ENCODE measurements around the gene ENTPD8. TPM values are rescaled to one million over a fixed set of nuclear protein-coding genes. Genes with fewer than 3 reads are reported as not detected.
"Not testable (repeated sequence)": the region's sequence is repeated elsewhere in the genome, so short reads cannot be mapped to it uniquely, and the experiment has no call there.

Gene ENTPD8
- total RNA-seq, 2 experiments from 2014 or later: not detected

DNA sequence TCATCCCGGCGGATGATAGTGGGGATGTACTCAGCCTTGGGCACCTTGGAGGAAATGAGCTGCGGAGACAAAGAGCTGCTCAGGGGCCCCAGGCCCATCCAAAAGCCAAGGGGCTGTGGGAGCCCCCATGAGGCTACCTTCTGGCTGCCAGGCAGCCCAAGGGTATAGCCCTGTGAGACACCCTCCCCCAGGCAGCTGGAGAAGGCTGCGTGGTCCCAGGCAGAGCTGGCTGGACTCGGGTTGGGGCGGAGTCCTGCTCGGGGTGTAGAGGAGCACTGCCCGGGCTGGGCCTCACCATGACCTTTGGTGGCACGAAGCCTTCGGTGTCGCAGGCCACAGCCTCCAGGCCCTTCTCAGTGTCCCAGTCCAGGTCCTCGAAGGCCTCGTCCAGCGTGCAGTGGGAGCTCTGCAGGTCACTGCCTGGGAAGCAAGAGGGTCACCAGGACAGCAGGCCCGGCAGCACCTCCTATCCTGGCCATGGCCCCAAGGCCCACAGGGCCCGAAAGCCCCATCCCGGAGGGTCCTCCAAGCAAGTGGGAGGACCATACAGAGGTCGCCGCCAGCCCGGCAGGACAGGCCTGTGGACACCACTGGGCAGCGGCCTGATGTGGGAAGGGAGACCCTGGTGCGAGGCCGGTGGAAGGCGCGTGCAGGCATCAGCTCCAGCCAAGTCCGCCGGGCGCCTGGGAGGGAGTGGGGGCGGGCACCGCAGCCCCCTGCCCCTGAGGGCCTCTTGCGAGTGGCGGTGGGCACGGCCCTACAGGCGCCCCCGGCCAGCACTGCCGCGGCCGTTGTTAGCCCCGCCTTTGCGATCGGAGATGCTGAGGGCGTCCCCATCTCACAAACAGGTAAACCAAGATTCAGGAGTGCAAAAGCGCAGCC lies 11.8 kb upstream of the ENTPD8 start:
- H3K36me3 Mint-ChIP-seq (ENCODE audit: low read depth): peaks cover 6% of the 10 kb centered on the region
- DNase-seq: no peak
- H3K27ac Mint-ChIP-seq: no peak overlapping the region
- H3K9me3 Mint-ChIP-seq: no peaks in the 10 kb centered on the region
- CTCF ChIA-PET: interaction anchor here (1.0 kb wide), 1 partner anchor 9 kb away, joined by 3 read pairs; no protein-coding TSS in a partner anchor
- POLR2A ChIA-PET: no interaction called here
- no peak overlapping the region for H3K4me3 Mint-ChIP-seq
- H3K27me3 Mint-ChIP-seq: no peaks in the 10 kb centered on the region
- peaks cover 27% of the 10 kb centered on the region for H3K4me1 Mint-ChIP-seq

DNA sequence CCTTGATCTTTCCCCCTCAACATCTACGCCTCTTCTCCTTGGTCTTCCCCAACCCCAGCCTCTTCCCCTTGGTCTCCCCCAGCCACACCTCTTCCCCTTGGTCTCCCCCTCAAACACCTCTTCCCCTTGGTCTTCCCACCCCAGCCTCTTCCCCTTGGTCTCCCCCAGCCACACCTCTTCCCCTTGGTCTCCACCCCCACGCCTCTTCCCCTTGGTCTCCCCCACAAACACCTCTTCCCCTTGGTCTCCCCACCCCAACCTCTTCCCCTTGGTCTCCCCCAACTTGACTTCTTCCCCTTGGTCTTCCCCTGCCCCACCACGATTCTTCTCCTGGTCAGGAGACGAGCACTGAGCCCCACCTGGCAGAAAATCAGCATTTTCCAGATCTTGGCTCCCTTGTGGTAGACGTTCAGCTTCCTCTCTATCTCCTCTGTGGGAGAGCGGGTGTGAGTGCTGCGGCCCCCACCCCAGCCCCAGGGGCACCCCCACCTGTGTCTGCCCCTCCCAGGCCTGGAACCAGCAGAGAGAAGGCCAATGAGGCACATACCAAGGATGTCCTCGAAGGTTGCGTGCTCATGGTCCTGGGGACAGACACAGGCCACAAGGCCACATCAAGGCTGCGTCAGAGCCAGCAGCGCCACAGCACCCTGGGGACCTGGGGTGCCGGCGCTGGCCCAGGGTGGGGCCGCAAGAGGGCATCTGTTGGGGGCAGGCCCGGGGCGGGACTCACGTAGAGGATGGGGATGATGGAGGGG lies 11.0 kb upstream of the ENTPD8 start:
- peaks cover 6% of the 10 kb centered on the region for H3K36me3 Mint-ChIP-seq (ENCODE audit: low read depth)
- H3K27me3 Mint-ChIP-seq: no peaks in the 10 kb centered on the region
- H3K4me1 Mint-ChIP-seq: peaks cover 25% of the 10 kb centered on the region
- POLR2A ChIA-PET: no interaction called here
- no peak for DNase-seq
- CTCF ChIA-PET: interaction anchor here (1.0 kb wide), 1 partner anchor 8 kb away, joined by 3 read pairs; no protein-coding TSS in a partner anchor
- no peak overlapping the region for H3K4me3 Mint-ChIP-seq
- no peaks in the 10 kb centered on the region for H3K9me3 Mint-ChIP-seq
- H3K27ac Mint-ChIP-seq: no peak overlapping the region

DNA sequence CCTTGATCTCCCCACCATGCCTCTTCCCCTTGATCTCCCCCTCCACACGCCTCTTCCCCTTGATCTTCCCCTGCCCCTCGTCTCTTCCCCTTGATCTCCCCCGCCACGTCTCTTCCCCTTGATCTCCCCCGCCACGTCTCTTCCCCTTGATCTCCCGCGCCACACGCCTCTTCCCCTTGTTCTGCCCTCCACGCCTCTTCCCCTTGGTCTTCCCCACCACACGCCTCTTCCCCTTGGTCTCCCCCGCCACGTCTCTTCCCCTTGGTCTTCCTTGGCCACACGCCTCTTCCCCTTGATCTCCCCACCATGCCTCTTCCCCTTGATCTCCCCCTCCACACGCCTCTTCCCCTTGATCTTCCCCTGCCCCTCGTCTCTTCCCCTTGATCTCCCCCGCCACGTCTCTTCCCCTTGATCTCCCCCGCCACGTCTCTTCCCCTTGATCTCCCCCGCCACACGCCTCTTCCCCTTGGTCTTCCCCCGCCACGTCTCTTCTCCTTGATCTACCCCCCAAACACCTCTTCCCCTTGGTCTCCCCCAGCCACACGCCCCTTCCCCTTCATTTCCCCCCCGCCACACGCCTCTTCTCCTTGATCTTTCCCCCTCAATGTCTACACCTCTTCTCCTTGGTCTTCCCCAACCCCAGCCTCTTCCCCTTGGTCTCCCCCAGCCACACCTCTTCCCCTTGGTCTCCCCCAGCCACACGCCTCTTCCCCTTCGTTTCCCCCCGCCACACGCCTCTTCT lies 10.3 kb upstream of the ENTPD8 start:
- H3K9me3 Mint-ChIP-seq; CTCF ChIA-PET; H3K4me3 Mint-ChIP-seq; POLR2A ChIA-PET; H3K27ac Mint-ChIP-seq; H3K36me3 Mint-ChIP-seq (ENCODE audit: low read depth); H3K27me3 Mint-ChIP-seq; DNase-seq: not testable (repeated sequence)
- H3K4me1 Mint-ChIP-seq: peaks cover 21% of the 10 kb centered on the region

DNA sequence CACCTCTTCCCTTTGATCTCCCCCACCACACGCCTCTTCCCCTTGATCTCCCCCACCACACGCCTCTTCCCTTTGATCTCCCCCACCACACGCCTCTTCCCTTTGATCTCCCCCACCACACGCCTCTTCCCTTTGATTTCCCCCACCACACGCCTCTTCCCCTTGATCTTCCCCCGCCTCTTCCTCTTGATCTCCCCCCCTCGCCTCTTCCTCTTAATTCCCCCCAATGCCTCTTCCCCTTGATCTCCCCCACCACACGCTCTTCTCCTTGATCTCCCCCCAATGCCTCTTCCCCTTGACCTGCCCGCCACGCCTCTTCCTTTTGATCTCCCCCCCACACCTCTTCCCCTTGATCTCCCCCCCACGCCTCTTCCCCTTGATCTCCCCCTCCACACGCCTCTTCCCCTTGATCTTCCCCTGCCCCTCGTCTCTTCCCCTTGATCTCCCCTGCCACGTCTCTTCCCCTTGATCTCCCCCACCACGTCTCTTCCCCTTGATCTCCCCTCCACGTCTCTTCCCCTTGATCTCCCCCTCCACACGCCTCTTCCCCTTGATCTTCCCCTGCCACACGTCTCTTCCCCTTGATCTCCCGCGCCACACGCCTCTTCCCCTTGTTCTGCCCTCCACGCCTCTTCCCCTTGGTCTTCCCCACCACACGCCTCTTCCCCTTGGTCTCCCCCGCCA lies 9.5 kb upstream of the ENTPD8 start:
- DNase-seq; H3K9me3 Mint-ChIP-seq; CTCF ChIA-PET; H3K4me3 Mint-ChIP-seq; POLR2A ChIA-PET; H3K36me3 Mint-ChIP-seq (ENCODE audit: low read depth); H3K27ac Mint-ChIP-seq; H3K27me3 Mint-ChIP-seq: not testable (repeated sequence)
- peaks cover 19% of the 10 kb centered on the region for H3K4me1 Mint-ChIP-seq

DNA sequence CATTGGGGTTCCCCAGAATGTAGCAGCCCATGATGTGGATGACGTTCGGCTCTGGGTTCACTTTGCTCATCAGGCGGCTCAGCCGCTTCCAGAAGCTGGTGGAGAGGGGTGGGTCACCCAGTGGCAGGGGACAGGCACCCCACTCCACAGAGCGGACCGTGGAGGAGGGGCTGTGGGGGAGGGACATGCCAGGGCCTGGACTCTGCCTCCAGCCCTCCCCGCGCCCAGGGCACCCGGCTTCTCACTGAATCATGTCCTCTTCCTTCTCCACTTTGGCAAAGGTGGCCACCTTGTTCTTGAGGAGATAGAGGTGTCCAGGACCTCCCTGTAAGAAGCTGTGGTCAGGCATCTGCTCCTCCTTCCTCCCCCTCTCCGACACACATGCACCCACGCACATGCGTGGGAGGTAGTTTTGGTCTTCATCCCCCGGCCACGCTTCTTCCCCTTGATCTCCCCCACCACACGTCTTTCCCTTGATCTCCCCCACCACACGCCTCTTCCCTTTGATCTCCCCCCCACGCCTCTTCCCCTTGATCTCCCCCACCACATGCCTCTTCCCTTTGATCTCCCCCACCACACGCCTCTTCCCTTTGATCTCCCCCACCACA lies 8.9 kb upstream of the ENTPD8 start:
- Mint-ChIP-seq H3K27me3 (peaks cover 1% of the 10 kb centered on the region), H3K27ac (no peak overlapping the region), H3K36me3 (ENCODE audit: low read depth) (peaks cover 3% of the 10 kb centered on the region), H3K4me3 (no peak overlapping the region), H3K9me3 (no peaks in the 10 kb centered on the region), H3K4me1 (peaks cover 24% of the 10 kb centered on the region)
- no peak for DNase-seq
- ChIA-PET POLR2A (no interaction called here), CTCF (no interaction called here)

DNA sequence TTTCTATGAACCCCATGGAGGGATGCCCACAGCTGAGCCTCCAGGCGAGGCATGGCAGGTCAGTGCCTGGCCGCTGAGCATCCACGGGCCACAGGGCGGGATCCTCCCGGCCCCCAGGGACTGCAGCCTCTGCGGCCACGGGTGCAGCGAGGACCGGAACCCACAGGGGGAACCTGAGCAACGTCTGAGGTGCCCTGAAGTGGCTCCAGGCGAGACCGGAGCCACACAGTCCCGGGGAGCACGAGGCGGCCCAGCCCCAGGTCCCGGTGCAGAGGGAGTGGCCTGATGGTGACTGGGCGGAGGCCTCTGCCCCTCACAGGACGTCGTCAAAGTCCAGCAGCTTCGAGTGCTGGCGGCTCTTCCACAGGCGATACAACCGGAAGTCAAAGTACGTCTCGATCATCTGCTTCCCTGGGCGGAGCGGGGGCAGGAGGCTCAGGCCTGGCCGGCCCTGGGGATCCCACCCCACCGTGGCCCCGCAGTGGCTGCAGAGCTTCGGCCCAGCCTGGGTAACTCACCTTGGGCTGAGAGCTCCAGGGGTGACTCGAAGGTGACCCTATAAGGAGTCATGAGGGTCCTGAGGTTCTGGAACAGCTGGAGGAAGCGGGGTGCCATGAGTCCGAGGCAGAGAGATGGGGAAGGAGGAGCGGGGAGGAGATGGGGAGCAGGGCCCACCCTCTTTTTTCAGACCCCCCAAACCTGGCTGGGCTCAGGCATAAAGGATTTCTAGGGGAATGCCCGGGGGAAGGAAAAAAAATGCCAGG lies 8.1 kb upstream of the ENTPD8 start:
- Mint-ChIP-seq H3K4me3 (no peak overlapping the region), H3K9me3 (no peaks in the 10 kb centered on the region), H3K4me1 (peaks cover 22% of the 10 kb centered on the region), H3K36me3 (ENCODE audit: low read depth) (peaks cover 3% of the 10 kb centered on the region), H3K27ac (no peak overlapping the region), H3K27me3 (peaks cover 3% of the 10 kb centered on the region)
- ChIA-PET CTCF (interaction anchor here (1.7 kb wide), 1 partner anchor 26 kb away, joined by 6 read pairs; the partner anchor contains the start of genes EXD3 and NOXA1), POLR2A (no interaction called here)
- no peak for DNase-seq

DNA sequence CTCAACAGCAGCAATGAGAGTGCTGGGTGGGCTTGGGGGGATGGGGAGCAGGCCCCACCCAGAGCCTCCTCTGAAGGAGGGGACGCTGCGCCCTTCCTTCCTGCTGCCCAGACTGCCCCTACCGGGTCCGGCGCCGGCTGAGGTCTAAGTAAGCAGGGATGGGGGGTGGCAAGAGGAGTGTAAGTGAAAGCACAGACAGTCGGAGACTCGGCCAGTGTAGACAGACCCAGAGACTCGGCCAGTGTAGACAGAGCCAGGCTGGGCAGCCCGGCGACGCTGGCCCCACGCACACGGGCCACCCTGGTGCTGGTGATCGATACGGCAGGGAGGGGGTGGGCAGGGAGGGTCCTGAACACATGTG lies 7.4 kb upstream of the ENTPD8 start:
- Mint-ChIP-seq H3K4me3 (no peak overlapping the region), H3K4me1 (peaks cover 19% of the 10 kb centered on the region), H3K9me3 (no peaks in the 10 kb centered on the region), H3K27me3 (peaks cover 6% of the 10 kb centered on the region), H3K27ac (no peak overlapping the region), H3K36me3 (ENCODE audit: low read depth) (peaks cover under 1% of the 10 kb centered on the region)
- ChIA-PET CTCF (interaction anchor here (1.7 kb wide), 1 partner anchor 26 kb away, joined by 6 read pairs; the partner anchor contains the start of genes EXD3 and NOXA1), POLR2A (interaction anchor here (1.1 kb wide), 1 partner anchor 11 kb away, joined by 3 read pairs; the partner anchor contains the start of gene NSMF)
- no peak for DNase-seq

DNA sequence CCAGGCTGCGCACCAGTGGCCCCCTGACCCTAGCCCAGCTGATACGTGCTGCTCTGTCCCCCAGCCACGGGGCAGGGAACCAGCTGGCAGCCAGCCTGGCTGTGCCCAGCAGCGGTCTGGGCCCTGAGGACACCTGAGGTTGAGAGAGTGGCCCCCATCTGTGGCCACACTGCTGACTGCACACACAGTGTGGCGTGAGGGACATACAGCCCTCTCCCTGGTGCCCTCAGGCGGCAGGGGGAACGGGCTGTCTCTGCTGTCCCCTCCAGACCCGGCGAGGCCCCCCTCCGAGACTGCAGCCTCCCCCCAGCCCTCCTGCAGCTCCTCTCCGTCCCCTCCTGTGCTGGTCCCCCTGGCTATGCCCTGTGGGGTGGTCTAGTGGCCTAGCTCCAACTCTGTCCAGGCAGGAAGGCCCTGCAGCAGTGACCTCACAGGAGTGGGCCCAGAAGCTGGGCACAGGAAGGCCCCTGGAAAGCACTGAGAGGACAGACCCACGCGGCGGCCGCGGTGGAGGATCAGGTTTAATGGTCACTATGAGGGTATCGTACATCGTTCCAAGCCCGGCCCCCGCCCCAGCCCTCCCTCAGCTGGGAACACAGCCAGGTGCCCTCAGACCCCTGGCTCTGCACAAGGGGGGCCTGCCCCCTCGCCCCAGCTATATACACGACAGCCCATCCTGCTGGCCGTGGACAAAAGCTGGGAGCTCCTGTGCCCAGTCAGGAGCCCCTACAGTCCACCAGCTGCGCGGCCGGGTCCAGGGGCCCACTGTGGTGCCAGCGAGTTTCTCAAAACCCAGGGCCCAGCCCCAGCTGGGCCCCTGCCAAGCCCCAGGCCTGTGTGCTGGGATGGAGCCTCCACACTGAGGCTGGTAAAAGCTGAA lies 6.8 kb upstream of the ENTPD8 start:
- ChIA-PET CTCF (interaction anchor here (1.7 kb wide), 1 partner anchor 25 kb away, joined by 6 read pairs; the partner anchor contains the start of genes EXD3 and NOXA1), POLR2A (interaction anchor here (1.0 to 1.1 kb wide), 2 partner anchors 11 to 130 kb away, joined by 3 read pairs; partner anchors contain the start of gene NSMF)
- H3K9me3 Mint-ChIP-seq: no peaks in the 10 kb centered on the region
- H3K4me3 Mint-ChIP-seq: no peak overlapping the region
- peaks cover 8% of the 10 kb centered on the region for H3K27me3 Mint-ChIP-seq
- H3K4me1 Mint-ChIP-seq: peaks cover 18% of the 10 kb centered on the region
- H3K27ac Mint-ChIP-seq: no peak overlapping the region
- no peak for DNase-seq
- H3K36me3 Mint-ChIP-seq (ENCODE audit: low read depth): no peaks in the 10 kb centered on the region

DNA sequence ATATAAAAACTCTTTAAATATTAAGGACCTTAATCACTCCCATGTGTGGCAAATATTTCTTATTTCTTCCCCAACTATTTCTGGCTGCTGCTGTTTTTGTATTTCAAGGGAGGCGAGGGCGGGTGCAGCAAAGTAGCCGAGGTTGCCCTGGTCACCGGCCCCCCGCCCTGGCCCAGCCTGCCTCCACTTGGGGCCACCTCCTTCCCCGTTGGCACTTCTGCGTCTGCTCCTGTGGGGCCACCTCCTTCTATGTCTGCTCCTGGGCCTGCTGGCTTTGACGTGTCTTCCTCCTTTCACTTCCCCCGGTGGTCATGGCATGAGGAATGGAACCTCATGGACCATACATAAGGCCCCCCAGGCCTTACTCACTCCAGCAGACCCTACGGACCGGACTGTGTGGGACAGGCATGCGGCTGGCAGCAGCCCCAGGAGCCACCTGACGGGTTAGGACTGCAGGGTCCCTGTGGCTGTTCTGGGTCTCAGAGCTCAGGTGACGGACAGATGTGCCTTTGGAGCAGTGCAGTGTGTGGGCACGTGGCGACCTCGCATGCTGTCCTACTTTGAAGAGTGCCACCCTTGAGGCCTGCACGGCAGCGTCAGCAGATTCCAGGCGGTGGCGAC lies 5.8 kb upstream of the ENTPD8 start:
- no peaks in the 10 kb centered on the region for H3K9me3 Mint-ChIP-seq
- ChIA-PET CTCF (interaction anchor here (1.1 kb wide), 1 partner anchor 24 kb away, joined by 5 read pairs; the partner anchor contains the start of genes EXD3 and NOXA1), POLR2A (interaction anchor here (0.8 kb wide), 1 partner anchor 12 kb away, joined by 4 read pairs; the partner anchor contains the start of gene NSMF)
- no peak overlapping the region for H3K27ac Mint-ChIP-seq
- no peak overlapping the region for H3K4me3 Mint-ChIP-seq
- H3K36me3 Mint-ChIP-seq (ENCODE audit: low read depth): no peaks in the 10 kb centered on the region
- H3K27me3 Mint-ChIP-seq: peaks cover 13% of the 10 kb centered on the region
- H3K4me1 Mint-ChIP-seq: peaks cover 13% of the 10 kb centered on the region
- no peak for DNase-seq

DNA sequence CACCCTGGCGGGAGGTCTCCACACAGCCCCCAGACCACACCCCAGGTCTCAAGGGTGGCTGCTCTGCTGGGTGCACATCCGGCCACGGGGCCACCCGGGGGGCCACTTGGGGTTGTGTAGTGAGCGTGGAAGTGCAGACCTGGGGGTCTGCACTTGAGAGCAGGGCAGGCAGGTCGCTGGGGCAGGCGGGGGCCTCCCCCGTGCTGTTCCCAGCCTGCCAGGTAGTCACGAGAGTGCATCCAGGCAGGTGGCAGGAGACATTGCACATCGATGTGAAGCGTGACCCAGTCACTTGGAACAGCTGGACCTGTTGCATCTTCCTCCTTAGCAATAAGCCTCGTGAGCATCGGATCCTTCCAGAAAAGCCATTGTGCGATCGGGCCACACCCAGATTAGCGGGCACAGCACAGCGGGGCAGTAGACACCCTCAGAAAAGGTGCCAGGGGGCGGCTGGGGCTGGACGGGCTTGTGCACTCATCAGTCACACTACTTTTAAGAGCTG lies 4.8 kb upstream of the ENTPD8 start:
- peaks cover 15% of the 10 kb centered on the region for H3K27me3 Mint-ChIP-seq
- no peak overlapping the region for H3K4me3 Mint-ChIP-seq
- POLR2A ChIA-PET: interaction anchor here (0.8 to 2.9 kb wide), 3 partner anchors 10 to 23 kb away, joined by 4 to 15 read pairs (median 4); partner anchors contain the start of genes EXD3, NOXA1 and NSMF
- CTCF ChIA-PET: interaction anchor here (0.5 to 1.5 kb wide), 4 partner anchors 9 to 147 kb away, joined by 3 to 6 read pairs (median 4); partner anchors contain the start of genes EXD3 and NOXA1
- no peaks in the 10 kb centered on the region for H3K36me3 Mint-ChIP-seq (ENCODE audit: low read depth)
- no peak overlapping the region for H3K27ac Mint-ChIP-seq
- peaks cover 15% of the 10 kb centered on the region for H3K4me1 Mint-ChIP-seq
- DNase-seq: no peak
- no peaks in the 10 kb centered on the region for H3K9me3 Mint-ChIP-seq

All from activated CD4-positive, alpha-beta memory T cell treated with anti-CD3 and anti-CD28 coated beads, Interleukin-2, amount 10 ng/mL, durations not matched to agents 7 days and 5 days (primary cell).